Posterior vena cava (tissue), 2 donors: ENCODE measurements around the gene OR52R1. TPM values are rescaled to one million over a fixed set of nuclear protein-coding genes. Genes with fewer than 3 reads are reported as not detected.
"Not testable (repeated sequence)": the region's sequence is repeated elsewhere in the genome, so short reads cannot be mapped to it uniquely, and the experiment has no call there.

Experiments
- DNase-seq: peaks from one replicate; pipeline ENCODE4 v3.0.0-alpha.2; 2020; ENCODE audit warnings: low spot score
- intact Hi-C, 2 donors: fragments of 100-400 bp; cut with DNase I; formaldehyde crosslinking; loops; one replicate each; pipeline versions ENCODE4 v1.14.1 to v1.14.2; 2022 to 2023
- long read RNA-seq, 2 donors: library from polyadenylated mRNA; unstranded; transcript quantifications; one replicate each; pipeline ENCODE4 v2.0.0, GENCODE V29; 2020 to 2021
- total RNA-seq, 2 donors: library from RNA; stranded (reverse); fragmentation: NEBNext Ultra II Directional; extraction: Animal tissue kit (Norgen Biotek cat#: 25700); gene quantifications; one replicate each; pipeline ENCODE4 v1.2.1, GENCODE V29; 2021
- donor health status: DM: yes; HTN: yes; CAD: no.
- donor health status: DM: yes; HTN: yes; CAD: no.

The OR52R1 gene
- not detected for total RNA-seq
- long read RNA-seq, donor 1: 0 reads
- long read RNA-seq, donor 2: 0 reads

DNA sequence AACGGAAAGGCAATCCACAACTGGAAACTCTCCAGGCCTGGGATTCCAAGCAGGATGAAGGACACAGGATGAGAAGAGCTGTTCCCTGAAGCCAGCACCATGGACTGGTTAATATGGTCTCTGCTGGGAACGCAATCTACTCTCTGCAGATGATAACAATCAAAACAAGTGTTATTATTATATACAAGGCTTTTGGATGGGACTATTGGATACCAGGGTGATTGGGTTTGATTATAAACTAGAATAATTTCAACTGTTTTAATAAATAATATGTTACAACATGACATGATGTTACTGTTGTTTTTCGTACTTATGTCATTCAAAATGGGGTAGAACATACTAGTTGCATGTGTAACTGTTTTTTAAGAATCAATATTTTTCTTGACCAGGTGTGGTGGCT, at the start of gene OR52R1:
Gene OR52R1 (minus strand): TSS at position 101 of the 400 bp plus-strand sequence. CDS start 0 bp downstream, at position 101.
- no peak for DNase-seq
- intact Hi-C loops: loop anchor here in 1 of 2 donors (10.0 kb wide), 1 partner anchor 831 kb away; no protein-coding TSS in a partner anchor

DNA sequence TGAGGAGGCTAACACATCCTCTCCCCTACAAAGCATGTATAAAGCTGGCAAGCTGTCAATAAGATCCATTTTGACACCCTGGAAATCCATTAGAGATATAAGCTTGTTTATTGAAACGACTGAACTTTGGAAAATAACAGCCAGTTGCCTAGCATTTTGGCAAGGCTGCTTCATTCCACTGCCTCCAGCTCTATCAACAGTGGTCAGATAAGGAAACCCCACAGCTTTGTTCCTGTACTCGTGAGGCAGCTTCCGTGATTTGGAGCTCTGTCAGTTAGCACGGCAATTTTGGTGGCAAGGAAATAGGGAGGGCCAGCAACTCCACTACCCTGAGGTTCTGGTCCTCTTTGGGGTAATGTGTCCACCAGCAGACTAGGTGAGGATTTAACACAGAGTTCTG, 46.9 kb upstream of the OR52R1 start:
- intact Hi-C loops: no loop called here
- no peak for DNase-seq

DNA sequence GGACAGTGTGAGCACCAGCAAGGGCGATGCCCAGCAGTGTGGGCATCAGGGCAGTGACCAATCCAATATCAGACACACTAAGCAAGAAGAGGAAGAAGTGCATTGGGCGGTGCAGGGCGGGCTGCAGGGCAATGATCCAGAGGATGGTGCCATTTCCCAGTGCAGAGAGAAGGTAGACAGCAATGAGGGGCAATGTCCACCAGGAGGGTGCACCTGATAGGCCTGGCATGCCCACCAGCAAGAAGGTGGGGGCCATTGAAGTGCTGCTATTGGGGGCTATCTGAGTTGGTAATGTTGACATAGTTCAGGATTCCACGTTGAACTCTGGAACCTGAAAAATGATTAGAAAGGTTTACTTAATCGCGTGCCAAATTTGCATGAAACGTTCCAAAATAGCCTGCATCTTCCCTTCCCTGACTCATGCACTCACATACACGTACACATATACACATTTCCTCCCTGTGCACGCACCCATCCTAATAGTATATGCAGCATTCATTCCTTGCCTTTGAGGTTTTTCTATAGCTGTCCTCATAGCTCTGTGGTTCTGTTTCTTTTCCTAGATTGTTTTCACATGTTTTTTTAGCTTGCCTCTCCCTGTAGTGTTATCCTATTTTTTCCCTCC, 44.8 kb upstream of the OR52R1 start, which contains the start of gene OR51S1:
Gene OR51S1 (minus strand): TSS at position 301 of the 625 bp plus-strand sequence. CDS start 0 bp downstream, at position 301.
- no peak for DNase-seq
- intact Hi-C loops: loop anchor here in 1 of 2 donors (2.0 kb wide), 1 partner anchor 22 kb away; no protein-coding TSS in a partner anchor

DNA sequence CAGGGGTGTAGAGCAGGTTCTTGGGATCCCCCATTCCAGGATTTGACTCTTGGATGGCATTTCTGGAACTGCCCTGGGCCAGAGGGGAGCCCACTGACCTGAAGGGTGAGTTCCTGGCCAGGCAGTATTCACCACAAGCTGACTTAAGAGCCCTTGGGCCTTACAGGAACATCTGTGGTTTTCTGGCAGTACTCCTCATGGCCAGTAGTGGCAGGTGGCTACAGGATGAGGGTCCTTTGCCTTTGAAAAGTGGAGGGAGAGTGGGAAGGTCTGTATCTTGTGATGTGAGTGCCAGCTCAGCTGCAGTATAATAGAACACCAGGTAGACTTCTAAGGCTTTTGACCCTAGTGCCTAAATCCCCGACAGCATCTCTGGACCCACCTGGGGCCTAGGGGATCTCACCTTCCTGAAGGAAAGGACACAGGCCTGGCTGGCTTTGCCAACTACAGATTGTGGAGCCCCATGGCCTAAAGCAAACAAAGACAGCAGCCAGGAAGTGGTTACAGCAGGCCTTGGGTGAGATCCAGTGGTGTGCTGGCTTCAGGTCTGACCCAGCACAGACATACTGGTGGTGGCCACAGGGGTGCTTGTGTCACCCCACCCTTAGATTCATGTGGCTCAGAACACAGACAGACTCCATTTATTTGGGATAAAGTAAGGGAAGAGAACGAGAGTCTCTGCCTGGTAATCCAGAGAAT, 35.8 kb upstream of the OR52R1 start:
- intact Hi-C loops: no loop called here
- DNase-seq: no peak

DNA sequence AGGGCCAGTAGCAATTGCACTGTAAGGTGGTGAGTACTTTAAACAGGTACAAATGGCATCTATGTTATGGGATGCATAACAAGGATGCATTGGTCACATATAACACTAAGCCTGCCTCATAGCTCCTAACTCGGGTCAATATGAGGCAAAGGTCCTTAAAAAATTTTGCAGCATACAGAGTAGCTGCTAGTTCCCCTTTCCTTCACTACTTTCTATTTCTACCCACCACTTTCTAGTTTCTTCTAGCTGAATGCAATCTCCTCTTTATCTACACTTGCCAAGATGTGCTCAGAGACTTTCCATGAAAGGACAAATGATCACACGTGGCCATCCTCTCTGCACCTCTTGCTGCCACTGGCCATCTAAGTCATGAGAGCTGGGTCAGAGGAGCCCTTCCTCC, 26.7 kb upstream of the OR52R1 start:
- intact Hi-C loops: no loop called here
- DNase-seq: no peak

DNA sequence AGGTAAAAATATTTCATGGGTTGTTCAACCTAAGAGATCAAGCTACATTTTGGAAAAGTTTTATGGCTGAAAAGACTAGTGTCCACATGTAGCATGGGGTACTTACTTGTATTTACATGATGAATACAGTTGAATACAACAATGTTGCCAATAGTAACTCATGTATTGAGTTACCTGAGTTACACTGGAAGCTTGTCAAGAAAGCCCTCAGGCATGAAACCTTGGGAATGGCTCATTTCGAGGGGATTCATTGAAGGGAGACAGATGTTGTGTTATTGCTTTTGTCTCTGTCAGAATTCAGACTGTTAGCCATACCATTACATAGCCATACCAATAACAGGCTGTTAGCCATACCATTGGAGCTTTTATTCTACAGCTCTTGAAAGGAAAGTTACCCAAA, 26.2 kb upstream of the OR52R1 start:
- no peak for DNase-seq
- intact Hi-C loops: no loop called here

DNA sequence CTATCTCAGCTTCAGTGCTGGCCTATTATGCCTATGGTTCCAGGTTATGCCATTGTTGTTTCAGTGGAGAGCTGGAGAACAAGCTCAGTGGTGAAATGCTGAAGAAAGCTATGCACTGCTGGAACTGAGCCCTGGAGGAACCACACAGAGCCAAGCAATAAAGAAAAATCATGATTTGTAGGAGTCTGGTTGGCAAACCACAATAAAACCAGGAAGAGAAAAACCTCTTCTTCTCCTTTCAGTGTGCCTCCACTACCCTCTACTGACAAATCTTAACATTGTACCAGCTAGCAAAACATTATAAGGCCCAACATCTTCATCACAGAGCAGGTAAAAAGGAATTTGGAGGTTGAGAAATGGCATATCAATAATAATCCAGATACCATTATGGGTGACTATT, 22.2 kb upstream of the OR52R1 start:
- intact Hi-C loops: loop anchor here in 1 of 2 donors (2.0 kb wide), 1 partner anchor 22 kb away; the partner anchor contains the start of gene OR51S1

DNA sequence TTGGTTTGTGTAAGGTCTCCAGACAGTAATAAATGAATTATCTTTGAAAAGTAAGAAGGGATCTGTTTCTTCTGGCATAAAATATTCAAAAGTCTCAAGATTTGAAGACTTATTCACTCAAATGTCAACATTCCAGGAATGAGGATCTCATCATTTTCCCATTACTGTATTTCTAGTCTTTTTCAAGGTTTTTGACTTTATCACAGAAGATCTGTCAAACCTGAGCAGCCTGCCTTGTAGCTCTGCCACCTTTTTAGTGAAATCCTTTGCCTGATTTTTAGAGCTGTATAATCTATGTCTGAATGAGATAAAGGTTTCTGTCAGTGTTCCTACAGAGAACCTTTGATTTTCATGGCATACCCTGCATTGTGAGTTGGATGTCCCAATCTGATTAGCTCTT, 21.0 kb upstream of the OR52R1 start:
- no peak for DNase-seq
- intact Hi-C loops: no loop called here

More for the DNA sequence above, 22.2 kb upstream of the OR52R1 start:
- DNase-seq: no peak

DNA sequence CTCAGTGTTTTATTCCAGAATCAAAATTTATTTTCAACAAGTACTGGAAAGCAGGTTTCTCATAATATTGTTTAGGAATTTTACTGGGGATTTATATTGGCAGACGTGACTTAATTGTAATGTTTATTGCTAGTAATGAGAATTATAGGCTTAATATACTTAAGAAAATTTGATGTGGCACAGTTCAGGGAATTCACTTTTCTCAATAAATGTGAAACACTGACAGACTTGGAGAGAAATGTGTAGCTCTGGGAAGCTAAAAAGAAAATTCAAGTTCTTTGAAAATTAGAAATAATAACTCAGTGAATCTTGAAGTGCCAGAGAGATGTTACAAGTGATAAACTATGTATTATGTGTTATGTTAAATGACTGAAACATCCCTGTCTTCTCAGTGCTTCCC, 16.8 kb upstream of the OR52R1 start, which contains the start of gene OR51F2:
Gene OR51F2 (plus strand): TSS at position 301 of the 400 bp plus-strand sequence. CDS start 101 bp downstream, outside the sequence.
- intact Hi-C loops: no loop called here
- no peak for DNase-seq

DNA sequence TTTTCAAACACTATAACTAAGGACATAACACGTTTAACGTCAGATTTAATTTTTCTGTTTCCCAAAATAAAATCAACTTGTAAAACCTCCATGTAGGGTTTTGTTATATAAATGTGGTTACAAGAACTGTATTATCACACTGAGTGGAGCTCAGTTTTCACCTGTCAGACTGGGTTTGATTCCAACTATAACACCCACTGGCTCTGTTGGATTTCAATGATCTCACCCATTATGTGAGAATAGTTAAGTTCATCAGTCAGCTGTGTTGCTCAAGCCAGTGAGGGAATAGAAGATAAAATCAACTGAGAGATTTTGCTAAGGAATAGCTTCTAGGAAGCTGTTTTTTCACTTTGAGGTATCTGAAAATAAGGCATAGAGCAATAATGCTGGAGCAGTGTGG, 5.1 kb upstream of the OR52R1 start:
- intact Hi-C loops: loop anchor here in 1 of 2 donors (10.0 kb wide), 1 partner anchor 826 kb away; no protein-coding TSS in a partner anchor
- no peak for DNase-seq

DNA sequence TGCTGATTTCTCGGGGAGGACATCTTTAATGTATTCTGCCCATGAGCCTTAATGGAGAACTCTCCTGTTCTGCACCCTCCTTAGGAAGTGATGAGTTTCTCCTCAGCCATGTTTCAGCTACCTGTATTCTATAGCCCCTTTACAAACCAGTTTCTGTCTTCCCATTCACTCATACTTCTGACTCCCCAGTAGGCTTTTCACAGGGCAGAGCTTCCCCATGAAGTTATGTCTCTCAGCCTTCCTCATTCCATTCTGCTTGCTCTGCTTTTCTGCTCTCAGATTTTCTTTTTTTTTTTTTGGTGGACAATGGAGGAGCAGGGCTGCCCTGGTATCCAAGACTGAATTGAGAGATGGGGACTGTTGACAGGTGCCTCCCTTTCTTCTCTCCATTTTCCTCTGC, 4.3 kb upstream of the OR52R1 start:
- intact Hi-C loops: loop anchor here in 1 of 2 donors (10.0 kb wide), 1 partner anchor 826 kb away; no protein-coding TSS in a partner anchor
- no peak for DNase-seq

DNA sequence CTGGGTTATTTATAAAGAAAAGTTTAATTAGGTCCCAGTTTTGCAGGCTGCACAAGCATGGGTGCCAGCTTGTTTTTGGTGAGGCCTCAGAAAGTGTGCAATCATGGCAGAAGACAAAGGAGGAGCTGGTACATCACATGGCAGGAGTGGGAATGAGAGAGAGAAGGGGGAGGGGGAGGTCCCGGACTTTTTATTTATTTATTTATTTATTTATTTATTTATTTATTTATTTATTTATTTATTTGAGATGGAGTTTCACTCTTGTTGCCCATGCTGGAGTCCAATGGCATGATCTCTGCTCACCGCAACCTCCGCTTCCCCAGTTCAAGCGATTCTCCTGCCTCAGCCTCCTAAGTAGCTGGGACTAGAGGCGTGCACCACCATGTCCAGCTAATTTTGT, 2.9 kb downstream of the OR52R1 start:
- not testable (repeated sequence) for DNase-seq
- intact Hi-C loops: loop anchor here in 1 of 2 donors (10.0 kb wide), 1 partner anchor 833 kb away; no protein-coding TSS in a partner anchor

DNA sequence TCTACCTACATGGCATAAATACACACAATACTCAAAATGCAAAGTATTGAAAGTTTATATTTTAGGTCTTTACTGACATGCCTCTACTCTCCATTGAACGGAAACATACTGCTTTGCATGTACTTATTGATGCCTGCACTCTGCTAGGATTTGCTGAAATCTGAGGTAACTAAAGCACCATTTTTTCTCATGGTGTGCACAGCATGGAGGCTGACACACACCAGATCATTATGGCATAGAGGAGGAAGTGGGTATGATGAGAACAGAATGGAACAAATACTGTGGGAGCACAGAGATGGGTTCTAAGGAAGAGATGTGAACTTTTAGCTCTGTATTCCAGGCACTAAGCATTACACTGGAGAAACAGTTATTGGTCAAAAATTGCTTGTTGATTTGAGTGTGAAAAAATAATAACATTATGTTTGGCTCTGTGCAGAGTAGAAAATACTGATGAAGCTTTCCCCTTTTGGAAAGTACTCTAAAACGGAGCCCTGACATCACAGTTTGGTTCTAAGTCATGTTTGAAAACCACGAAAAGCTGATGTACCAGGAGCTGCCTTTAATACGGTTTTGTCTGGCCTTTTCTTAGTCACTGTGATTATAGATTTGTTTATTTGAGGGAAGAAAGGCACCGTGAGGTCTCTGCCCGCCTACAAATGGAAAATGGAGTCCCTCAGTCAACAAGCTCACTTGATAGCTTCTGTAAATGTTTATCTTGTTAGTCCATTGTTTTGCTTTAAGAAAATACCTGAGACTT, 5.6 kb downstream of the OR52R1 start:
- no peak for DNase-seq
- intact Hi-C loops: no loop called here

DNA sequence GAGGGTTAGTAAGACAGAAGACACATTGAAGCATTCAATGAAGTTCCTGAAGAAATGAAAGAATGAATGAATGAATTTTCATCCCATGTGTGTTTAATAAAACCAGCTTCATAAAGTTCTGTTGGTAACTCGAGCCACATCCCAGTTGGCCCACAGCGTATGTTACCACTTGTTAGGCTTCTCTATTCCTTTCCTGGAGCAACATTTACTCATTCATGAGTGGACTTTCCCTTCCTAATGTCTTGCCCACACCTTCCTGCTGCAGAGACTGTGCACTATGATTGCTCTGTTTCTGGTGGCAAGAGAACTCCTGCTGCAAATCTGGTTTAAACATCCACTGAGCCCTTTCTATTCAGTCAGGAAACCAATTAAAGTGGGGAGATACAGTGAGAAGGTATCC, 7.0 kb downstream of the OR52R1 start:
- DNase-seq: no peak
- intact Hi-C loops: no loop called here

DNA sequence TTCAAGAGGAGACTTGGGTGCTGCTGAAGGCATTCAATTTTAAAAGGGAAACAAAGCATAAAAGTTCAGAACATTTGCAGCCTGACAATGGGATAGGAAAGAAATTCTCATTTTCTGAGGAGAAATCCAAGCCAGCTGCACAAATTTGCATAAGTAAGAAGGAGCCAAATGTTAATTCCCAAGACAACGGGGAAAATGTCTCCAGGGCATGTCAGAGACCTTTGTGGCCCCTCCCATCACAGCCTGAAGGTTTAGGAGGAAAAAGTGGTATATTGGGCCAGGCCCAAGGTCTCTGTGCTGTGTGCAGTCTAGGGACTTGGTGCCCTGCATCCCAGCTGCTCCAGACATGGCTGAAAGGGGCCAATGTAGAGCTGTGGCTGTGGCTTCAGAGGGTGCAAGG, 21.7 kb downstream of the OR52R1 start:
- no peak for DNase-seq
- intact Hi-C loops: loop anchor here in 1 of 2 donors (10.0 kb wide), 1 partner anchor 502 kb away; no protein-coding TSS in a partner anchor

DNA sequence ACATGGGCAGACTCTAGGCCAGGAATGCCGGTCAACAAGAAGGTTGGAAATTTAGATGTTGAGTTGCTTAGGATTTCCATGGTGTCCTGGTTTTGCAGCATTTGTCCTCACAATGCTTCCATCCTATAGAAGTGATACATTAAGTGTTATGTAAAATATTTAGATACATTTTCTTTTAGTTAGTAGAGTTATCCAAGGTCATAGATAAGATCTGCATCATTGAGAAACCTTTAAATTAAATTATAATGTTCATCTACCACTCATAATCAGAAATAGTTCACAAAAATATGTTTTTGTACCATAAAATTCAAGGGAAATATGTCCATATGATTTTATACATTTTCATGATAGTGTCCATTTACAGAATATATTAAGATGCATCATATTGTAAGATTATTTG, 34.3 kb downstream of the OR52R1 start, which contains the start of gene OR51F1:
Gene OR51F1 (minus strand): TSS at position 101 of the 400 bp plus-strand sequence. CDS start 0 bp downstream, at position 101.
- DNase-seq: no peak
- intact Hi-C loops: no loop called here

DNA sequence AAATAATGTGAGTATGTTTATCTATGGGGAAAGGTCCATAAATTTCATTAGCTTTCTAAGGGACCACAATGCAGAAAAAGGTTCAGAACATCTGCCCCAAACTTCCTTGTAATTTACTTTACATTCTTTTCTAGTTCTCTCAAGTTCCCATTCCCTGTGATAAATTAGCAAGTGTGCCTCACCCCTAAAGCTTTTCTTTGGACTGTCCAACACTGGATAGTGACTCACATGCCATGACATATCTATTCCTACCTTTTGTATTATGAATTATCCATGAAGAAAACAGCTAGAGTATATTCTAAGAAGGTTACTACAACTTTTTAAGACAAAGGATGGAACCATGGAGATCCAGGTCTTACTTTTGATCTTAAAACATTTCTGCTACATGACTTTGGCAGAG, 36.1 kb downstream of the OR52R1 start:
- no peak for DNase-seq
- intact Hi-C loops: no loop called here

DNA sequence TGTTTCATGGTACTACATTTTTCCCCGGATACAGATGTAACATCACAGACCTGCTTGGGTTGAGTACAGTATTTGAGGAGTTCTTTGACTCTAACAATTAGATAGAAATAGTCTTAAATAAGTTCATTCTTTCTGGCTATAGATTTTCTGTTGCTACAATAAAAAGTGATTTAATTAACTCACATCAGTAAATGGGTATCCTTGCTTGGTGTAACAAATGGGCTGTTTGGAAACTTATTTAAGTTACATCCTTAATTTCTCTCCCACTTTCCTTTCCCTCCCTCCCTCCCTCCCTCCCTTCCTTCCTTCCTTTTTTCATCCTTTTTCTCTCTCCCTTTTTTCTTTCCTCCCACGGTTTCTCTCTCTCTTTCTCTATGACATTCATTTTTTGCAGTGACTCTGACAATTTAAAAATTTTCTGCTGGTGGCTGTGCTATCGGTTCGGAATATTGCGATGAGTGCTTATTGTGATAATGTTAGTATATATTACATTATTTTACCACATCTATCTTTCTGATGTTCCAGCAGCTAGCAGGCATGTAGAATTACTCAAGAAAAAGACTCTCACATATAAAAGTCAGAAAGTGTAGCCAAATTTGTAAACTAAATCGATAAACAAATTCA, 37.6 kb downstream of the OR52R1 start:
- DNase-seq: no peak
- intact Hi-C loops: no loop called here

DNA sequence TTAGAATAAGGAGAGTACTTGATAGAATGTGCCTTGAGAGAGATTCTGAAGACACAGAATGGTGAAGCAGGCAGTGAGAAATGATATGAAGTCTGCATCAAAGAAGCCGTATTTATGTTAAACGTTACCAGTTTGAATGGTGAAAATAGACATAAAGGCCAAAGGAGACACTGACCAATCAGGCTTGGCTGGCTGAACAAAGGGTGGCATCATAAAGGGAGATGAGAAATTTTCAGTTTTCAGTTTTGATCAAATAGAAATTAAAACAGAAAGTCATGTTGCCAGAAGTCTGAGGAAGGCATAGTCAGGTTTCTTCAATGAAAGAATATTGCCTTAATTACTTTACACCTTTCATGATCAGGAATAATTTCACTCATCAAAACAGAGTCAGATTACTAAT, 41.1 kb downstream of the OR52R1 start:
- DNase-seq: no peak
- intact Hi-C loops: no loop called here
